HG02938 (cell line): ENCODE results near the gene MGAT5.

Experiments used
- ATAC-seq: cut with Tn5 transposase; IDR thresholded peaks from one replicate; pipeline ENCODE4 v1.9.1; 2021; ENCODE audit warnings: mild to moderate bottlenecking, moderate library complexity; ENCODE audit not compliant: unreplicated experiment

MGAT5 gene

DNA sequence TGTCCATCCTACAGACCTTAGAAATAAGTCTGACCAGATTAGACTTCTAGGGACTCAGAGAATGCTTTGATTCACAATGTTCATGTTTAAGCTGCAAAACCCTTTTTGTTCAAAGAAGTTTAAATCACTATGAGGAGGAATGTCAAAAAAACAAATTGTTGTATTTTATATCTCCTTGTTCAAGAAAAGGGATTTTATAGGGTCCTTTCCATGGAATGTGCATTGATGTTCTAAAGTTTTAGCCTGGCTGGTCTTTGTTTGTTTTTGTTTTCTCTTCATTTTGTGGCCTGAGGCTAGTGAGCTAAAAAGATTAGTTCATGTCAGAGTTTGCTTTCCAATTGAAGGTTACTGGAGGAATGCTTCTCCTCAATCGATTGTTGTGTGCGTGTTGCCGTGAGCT is 77.2 kb downstream of the MGAT5 start:
- no peak for ATAC-seq

DNA sequence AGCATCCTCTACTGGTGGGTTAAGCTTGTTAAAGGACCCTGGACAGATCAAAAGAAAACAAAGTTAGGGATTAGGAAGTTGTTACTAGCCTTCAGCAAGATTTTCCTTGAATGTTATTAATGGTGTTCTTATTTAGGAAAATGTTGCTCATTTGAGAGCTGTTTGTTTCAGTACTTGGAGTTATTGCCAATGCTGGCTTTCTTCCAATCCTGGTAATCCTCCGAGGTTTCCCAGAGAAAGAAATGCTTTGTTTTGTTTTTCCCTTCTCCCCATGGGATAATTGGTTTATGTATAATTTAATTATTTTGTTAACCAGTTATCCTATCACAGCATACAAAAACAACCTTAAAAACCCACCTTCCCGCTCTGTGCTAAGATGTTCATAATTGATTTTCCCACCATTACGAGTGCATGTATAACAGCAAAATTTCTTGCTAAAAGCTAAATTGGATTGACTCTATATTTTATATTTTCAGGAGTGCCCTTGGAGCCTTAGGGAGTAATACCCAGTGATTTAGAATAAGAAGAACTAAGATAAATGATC is 79.8 kb downstream of the MGAT5 start:
- ATAC-seq: no peak

GRCh38 chr2:134334542-134335353 is 80.9 kb downstream of the MGAT5 start:
- ATAC-seq: no peak

DNA sequence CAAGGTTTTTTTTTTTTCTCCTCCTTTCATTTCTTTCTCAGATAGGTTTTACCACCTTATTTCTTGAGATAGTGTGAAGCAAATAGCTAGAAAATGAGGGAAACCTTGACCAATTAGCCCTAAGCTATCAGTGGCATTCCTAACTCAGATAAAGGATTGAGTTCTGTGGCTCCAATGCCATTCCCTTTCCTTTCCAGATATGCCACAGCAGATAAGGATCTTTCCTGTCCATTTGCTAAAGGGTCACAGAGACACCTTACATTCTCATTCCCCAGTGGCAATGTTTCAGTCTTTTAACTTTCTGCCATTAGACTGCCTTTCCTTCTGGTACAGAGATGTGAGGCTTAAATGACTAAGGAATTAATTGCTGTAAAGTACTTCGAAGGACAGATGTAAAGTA is 81.7 kb downstream of the MGAT5 start:
- no peak for ATAC-seq

- ATAC-seq: peak; percentile 99
Observed at GRCh38 chr2:134336352-134336751, 82.5 kb downstream of the MGAT5 start.

GRCh38 chr2:134336921-134337320 is 83.0 kb downstream of the MGAT5 start:
- peak; percentile 15 for ATAC-seq

DNA sequence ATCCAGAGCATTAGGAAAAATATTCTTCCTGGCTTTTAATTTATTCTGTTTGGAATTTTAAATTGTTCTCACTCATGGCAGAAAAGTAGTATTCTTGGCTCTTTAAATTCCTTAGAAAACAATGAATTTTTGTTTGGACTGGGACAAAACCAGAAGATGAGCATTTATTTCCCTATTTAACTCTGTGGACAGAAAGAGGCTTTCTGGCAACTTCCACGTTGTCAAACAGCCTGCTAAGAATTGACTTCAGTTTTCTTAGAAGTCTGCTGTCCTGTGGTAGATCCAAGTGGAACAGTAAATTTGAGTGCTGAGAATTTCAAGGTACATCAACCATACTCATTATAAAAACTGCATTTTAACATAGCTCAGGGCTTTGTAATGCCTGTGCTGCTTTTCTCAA is 83.8 kb downstream of the MGAT5 start:
- ATAC-seq: no peak

DNA sequence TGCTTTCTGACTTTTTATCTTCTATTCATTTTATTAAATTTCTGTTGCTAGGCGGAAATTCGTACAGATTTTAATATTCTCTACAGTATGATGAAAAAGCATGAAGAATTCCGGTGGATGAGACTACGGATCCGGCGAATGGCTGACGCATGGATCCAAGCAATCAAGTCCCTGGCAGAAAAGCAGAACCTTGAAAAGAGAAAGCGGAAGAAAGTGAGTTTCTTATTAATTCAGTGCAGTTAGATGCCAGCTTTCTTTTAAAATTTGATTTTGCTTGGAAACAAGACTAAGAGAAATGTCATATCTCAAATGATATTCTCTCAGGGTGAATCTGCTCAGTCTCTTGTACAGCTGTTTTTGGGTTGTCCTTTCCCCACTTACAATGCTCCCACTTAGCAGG is 84.3 kb downstream of the MGAT5 start:
- no peak for ATAC-seq

DNA sequence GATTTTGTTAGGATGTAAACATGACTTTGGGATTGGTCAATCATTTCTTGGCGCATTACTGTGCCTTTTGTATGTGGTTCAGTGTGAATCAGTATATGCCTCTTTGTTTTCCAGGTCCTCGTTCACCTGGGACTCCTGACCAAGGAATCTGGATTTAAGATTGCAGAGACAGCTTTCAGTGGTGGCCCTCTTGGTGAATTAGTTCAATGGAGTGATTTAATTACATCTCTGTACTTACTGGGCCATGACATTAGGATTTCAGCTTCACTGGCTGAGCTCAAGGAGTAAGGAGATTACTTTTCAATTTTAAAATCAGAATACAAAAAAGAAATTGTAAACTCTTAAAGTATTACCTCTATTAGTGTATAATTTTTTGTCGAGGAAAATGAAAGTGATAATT is 87.6 kb downstream of the MGAT5 start:
- no peak for ATAC-seq

- ATAC-seq: no peak
Observed at GRCh38 chr2:134344954-134345697, 91.3 kb downstream of the MGAT5 start.

DNA sequence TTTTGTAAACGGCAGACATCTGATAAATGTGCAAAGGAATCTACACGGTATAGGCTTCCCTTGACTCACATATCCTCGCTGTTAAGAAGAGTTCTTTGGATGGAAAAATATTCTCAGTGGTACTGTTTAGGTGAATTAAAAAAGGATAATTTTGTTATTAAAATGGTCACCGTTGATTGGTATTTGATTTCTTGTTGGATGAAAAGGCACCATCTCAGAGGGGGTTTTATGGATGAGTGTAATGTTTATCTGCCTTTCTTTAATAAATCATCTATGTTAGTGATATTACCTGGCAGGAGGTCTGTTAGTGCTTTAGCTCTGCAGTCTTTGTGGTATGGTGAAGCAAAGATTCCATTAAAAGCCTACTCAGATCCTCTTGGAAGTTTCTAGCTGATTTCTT is 92.3 kb downstream of the MGAT5 start:
- ATAC-seq: no peak

- no peak for ATAC-seq
Observed at GRCh38 chr2:134347756-134348155, 93.9 kb downstream of the MGAT5 start.

DNA sequence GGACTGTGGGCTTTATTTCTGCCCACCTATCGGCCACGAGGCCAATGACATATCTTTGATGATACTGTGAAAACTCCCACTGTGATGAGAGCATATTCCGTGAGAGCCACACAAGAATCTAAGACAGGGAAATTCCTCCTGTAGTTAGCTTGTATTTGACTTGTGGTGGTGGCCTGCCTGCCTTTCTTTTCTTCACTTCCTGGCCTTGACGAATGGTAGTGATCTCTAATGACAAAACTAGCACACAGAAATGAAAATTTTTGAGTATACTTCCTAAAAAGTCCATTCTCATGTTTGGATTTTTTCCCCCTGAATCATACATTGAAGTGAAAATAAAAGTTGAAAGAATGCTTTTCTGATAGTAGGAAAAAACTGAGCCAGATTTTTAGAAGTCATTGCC is 94.4 kb downstream of the MGAT5 start:
- ATAC-seq: no peak

GRCh38 chr2:134348760-134349159 is 94.9 kb downstream of the MGAT5 start:
- ATAC-seq: no peak

DNA sequence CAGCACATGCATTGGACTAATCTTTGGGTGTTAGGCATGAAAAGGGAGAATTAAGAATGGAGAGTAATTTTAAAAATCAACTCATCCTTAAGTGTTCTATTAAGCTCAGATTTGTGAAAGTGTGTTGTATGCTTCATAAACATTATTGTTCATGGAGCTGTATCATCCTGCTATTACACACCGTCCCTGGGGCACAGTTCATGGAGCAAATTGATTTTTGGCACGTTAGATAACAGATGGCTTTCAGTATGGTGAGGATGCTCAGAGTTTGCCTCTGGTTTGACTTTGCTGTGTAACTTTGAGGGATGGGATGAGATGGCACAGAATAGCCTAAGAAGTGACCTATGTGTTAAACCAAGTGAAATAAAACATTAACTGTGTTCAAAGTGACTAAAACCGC is 97.1 kb downstream of the MGAT5 start:
- ATAC-seq: no peak

- ATAC-seq: no peak
Observed at GRCh38 chr2:134351899-134352298, 98.0 kb downstream of the MGAT5 start.

- no peak for ATAC-seq
Observed at GRCh38 chr2:134352844-134353243, 99.0 kb downstream of the MGAT5 start.

DNA sequence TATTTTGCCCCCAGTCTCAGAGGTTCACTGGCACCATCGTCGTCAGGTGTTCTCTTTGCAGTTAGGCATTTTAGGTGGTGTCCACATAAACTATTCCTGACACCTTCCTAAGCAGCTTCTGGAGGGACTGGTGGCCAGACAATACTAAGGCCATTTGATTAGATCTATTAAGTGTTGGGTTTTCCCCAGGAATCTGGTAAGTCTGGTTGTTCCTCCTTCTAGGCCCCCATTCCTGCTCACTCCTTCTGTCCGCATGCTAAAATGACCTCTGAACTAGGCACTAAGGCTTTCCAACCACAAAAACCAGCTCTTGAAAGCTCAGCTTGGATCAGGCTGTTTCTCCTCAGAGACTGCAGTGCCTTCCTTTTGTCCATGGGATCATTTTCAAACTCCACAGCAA is 100.7 kb downstream of the MGAT5 start:
- no peak for ATAC-seq

- no peak for ATAC-seq
Observed at GRCh38 chr2:134357814-134358213, 103.9 kb downstream of the MGAT5 start.

DNA sequence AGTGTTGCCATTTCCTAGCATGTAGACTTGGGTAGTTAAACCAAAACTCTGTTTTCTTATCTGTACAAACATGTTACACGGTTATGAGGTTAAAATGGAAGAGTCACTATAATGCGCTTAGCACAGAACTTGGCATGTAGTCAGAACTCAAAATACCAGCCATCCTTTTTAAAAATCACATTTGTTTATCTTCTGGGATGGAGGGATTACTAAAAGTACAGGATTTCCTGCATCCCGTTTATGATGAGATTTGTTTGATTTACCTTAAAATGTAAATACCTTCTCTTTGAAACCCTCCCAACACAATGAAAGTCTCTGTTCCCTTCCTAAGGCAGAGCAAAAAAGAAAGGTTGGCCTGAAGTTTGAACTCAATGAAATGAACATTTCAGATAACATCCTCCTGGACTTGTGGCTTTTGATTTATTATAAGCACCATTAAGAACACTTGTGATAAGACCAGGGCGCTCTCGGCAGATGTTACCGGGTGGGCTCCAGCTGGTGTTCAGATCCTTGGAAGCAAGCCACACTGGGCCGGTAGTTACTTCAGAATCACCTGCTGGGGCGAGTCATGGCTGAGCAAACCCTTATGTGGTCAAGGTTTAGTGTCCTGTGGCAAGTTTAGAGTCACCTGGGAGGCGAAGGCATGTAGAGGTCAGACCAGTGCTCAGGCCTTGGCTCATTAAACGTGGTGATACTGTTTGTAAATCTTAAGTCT is 105.7 kb downstream of the MGAT5 start:
- no peak for ATAC-seq

DNA sequence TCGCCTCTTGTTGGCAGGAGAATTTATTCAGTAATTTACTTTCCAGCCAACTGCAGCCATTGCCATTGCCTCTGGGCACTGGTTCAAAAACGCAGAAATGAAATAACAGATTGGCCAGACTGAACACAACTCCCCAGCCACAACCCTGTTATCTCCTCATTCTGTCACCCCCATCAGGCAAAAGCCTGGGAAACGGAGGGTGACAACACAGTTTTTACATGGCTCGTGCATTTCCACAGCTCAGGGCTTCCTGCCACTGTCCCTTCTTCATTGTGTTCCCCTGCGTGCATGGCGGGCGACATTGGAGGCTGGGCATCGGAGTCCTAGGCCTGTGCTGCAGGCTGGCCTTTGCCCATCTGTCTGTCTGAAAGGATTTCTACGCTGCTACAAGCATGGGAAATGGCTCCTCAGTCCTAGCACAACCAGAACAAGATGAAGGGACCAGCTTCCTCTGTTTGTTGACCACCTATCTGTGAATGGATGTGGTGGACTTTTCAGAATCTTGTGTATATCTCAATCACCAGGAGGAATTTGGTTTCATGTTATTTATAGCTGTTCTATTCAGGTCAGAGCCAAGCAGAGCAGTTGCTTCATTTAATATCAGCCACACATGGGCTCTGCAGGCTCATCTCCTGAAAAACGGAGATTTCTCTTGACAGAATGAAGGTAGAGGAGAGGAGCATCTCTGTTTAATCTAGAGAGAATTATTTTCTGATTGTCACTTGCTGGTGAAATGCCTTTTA is 107.0 kb downstream of the MGAT5 start:
- no peak for ATAC-seq
